Measurements from ENCODE around the gene CALML3.

Gene CALML3

GRCh38 chr10:5573319-5573950 is 48.7 kb downstream of the CALML3 start:
- DNase-seq = no peak

- no peak for DNase-seq
Measured at GRCh38 chr10:5573968-5574641, 49.3 kb downstream of the CALML3 start.

- no peak for DNase-seq
Measured at GRCh38 chr10:5574642-5575131, 49.9 kb downstream of the CALML3 start.

- no peak for DNase-seq
Measured at GRCh38 chr10:5575144-5575481, 50.4 kb downstream of the CALML3 start.

GRCh38 chr10:5575482-5576153 is 50.9 kb downstream of the CALML3 start:
- DNase-seq = no peak

- no peak for DNase-seq
Measured at GRCh38 chr10:5576154-5576748, 51.5 kb downstream of the CALML3 start.
